SK-N-SH (cell line): Measurements from ENCODE around the gene DMD. TPM values are rescaled to one million over a fixed set of nuclear protein-coding genes. Genes with fewer than 3 reads are reported as not detected.

ENCODE experiments used
- CTCF ChIA-PET: fragments of 300-600, 350-600 bp; formaldehyde crosslinking; extraction: SDS; loops from one replicate; lab custom pipeline; 2021; lab: Yijun Ruan, JAX
- POLR2A ChIA-PET: fragments of 350-600 bp; sonication (Branson Sonifier 250); formaldehyde crosslinking; extraction: SDS; loops from one replicate; lab custom pipeline; 2020; ENCODE audit warnings: antibody characterized with exemption, inconsistent platforms; lab: Yijun Ruan, JAX
- DNase-seq: peaks from one replicate; pipeline ENCODE4 v3.0.0; 2012
- H2AFZ ChIP-seq: fragments of 200-600 bp; sonication (generic); 2 replicates; pipeline ENCODE4 v1.8.1; 2016; ENCODE audit warnings: antibody characterized with exemption, mild to moderate bottlenecking, low read depth
- H3F3A ChIP-seq: fragments of 200-600 bp; sonication (generic); replicated peaks from 2 replicates; pipeline ENCODE3; 2016; ENCODE audit warnings: antibody characterized with exemption, mild to moderate bottlenecking; ENCODE audit not compliant: insufficient read depth
- H3K27ac ChIP-seq, 2 experiments: fragments of 200-500 bp in 1 of 2; fragments of 200-600 bp in 1 of 2; sonication (Bioruptor generic) in 1 of 2; sonication (generic), shearing (Covaris generic) in 1 of 2; 2 replicates each; pipeline versions ENCODE4 v1.5.1 to v1.6.1; 2014 to 2016; ENCODE audit warnings: low read depth in 2 of 2, inconsistent platforms in 1 of 2, low read length in 1 of 2, mild to moderate bottlenecking in 1 of 2, mixed read lengths in 1 of 2
- H3K27me3 ChIP-seq: fragments of 200-600 bp; sonication (generic), shearing (Covaris generic); 2 replicates; pipeline ENCODE4 v1.6.1; 2016; ENCODE audit warnings: mixed run types; ENCODE audit not compliant: insufficient read depth
- H3K36me3 ChIP-seq, 2 experiments: fragments of 200-500 bp in 1 of 2; fragments of 200-600 bp in 1 of 2; sonication (Bioruptor generic) in 1 of 2; sonication (generic) in 1 of 2; replicated peaks in 1 of 2; 2 replicates each; pipeline versions ENCODE3 to v1.5.1; 2014 to 2016; ENCODE audit warnings: low read length in 1 of 2, mild to moderate bottlenecking in 1 of 2; ENCODE audit not compliant: insufficient read depth in 2 of 2, control insufficient read depth in 1 of 2
- H3K4me1 ChIP-seq, 2 experiments: fragments of 200-500 bp in 1 of 2; fragments of 200-600 bp in 1 of 2; sonication (Bioruptor generic) in 1 of 2; sonication (generic), shearing (Covaris generic) in 1 of 2; 2 replicates each; pipeline versions ENCODE4 v1.5.1 to v1.6.1; 2014 to 2016; ENCODE audit warnings: low read depth in 1 of 2, low read length in 1 of 2, mixed run types in 1 of 2; ENCODE audit not compliant: insufficient read depth in 2 of 2, control insufficient read depth in 1 of 2
- H3K4me2 ChIP-seq: fragments of 200-600 bp; sonication (generic), shearing (Covaris generic); 2 replicates; pipeline ENCODE4 v1.6.1; 2017; ENCODE audit warnings: mixed run types
- H3K4me3 ChIP-seq, 2 experiments: fragments of 200-500 bp in 1 of 2; fragments of 200-600 bp in 1 of 2; sonication (Bioruptor generic) in 1 of 2; sonication (generic), shearing (Covaris generic) in 1 of 2; 2 replicates each; pipeline versions ENCODE4 v1.5.1 to v1.8.1; 2014 to 2016; ENCODE audit warnings: low read depth in 2 of 2, inconsistent platforms in 1 of 2, low read length in 1 of 2, mild to moderate bottlenecking in 1 of 2, mixed read lengths in 1 of 2, moderate library complexity in 1 of 2
- H3K79me2 ChIP-seq: fragments of 200-600 bp; sonication (generic); 2 replicates; pipeline ENCODE4 v1.8.1; 2017; ENCODE audit warnings: mild to moderate bottlenecking; ENCODE audit not compliant: insufficient read depth
- H3K9ac ChIP-seq: fragments of 200-600 bp; sonication (generic); 2 replicates; pipeline ENCODE4 v1.6.1; 2017; ENCODE audit warnings: mixed run types
- H3K9me2 ChIP-seq: fragments of 200-600 bp; sonication (generic); 2 replicates; pipeline ENCODE4 v1.6.1; 2017; ENCODE audit warnings: mixed run types
- H3K9me3 ChIP-seq: fragments of 200-600 bp; sonication (generic); 2 replicates; pipeline ENCODE4 v1.6.1; 2017; ENCODE audit warnings: mixed run types, mild to moderate bottlenecking, moderate library complexity
- H4K20me1 ChIP-seq: fragments of 200-600 bp; sonication (generic); 2 replicates; pipeline ENCODE4 v1.6.1; 2017; ENCODE audit warnings: mild to moderate bottlenecking, mixed run types; ENCODE audit not compliant: insufficient read depth
- CHD2 ChIP-seq: fragments of 150-350 bp; IDR thresholded peaks from 2 replicates; pipeline ENCODE4 v1.6.1; 2018; ENCODE audit warnings: low read length; ENCODE audit not compliant: partially characterized antibody
- ELF1 ChIP-seq: IDR thresholded peaks from 2 replicates; pipeline ENCODE4 v1.4.0; 2012
- EP300 ChIP-seq, 2 experiments: IDR thresholded peaks; 2 replicates each; pipeline versions ENCODE4 v1.4.0 to v1.6.1; 2012; ENCODE audit warnings: borderline replicate concordance in 1 of 2, low read depth in 1 of 2, low read length in 1 of 2
- EZH2phosphoT487 ChIP-seq: fragments of 200-600 bp; sonication (generic); IDR thresholded peaks from 2 replicates; pipeline ENCODE4 v1.6.1; 2017; ENCODE audit warnings: low read depth, mixed run types, mild to moderate bottlenecking, antibody characterized with exemption, moderate library complexity, borderline replicate concordance
- FOXJ3 ChIP-seq: sonication (generic); formaldehyde crosslinking; IDR thresholded peaks from 2 replicates; pipeline ENCODE4 v1.5.1; 2020; ENCODE audit warnings: mild to moderate bottlenecking, missing genetic modification reagents
- GABPA ChIP-seq: IDR thresholded peaks from 2 replicates; pipeline ENCODE4 v1.4.0; 2012; ENCODE audit warnings: low read depth, mild to moderate bottlenecking
- GATA2 ChIP-seq: sonication (generic); formaldehyde crosslinking; IDR thresholded peaks from 2 replicates; pipeline ENCODE4 v1.5.0; 2020; ENCODE audit warnings: mild to moderate bottlenecking, missing genetic modification reagents
- MEF2A ChIP-seq: IDR thresholded peaks from 2 replicates; pipeline ENCODE4 v1.4.0; 2012; ENCODE audit warnings: low read depth, borderline replicate concordance
- MXI1 ChIP-seq: IDR thresholded peaks from 2 replicates; pipeline ENCODE4 v1.6.1; 2012; ENCODE audit warnings: mild to moderate bottlenecking, low read depth, low read length, improper control_type of control experiment
- PBX3 ChIP-seq: IDR thresholded peaks from 2 replicates; pipeline ENCODE4; 2012
- POLR2AphosphoS5 ChIP-seq: IDR thresholded peaks from 2 replicates; pipeline ENCODE4 v1.6.1; 2012; ENCODE audit warnings: low read depth, low read length
- RAD21 ChIP-seq: IDR thresholded peaks from 2 replicates; pipeline ENCODE4 v1.6.1; 2012; ENCODE audit warnings: mild to moderate bottlenecking, low read length
- RCOR1 ChIP-seq: fragments of 150-350 bp; IDR thresholded peaks from 2 replicates; pipeline ENCODE4 v1.6.1; 2017; ENCODE audit warnings: antibody characterized with exemption, low read length
- REST ChIP-seq: IDR thresholded peaks from 2 replicates; pipeline ENCODE4 v1.6.1; 2012; ENCODE audit warnings: mild to moderate bottlenecking, low read depth, low read length, moderate library complexity
- RFX5 ChIP-seq: IDR thresholded peaks from 2 replicates; pipeline ENCODE4 v1.6.1; 2012; ENCODE audit warnings: mild to moderate bottlenecking, improper control_type of control experiment, low read length
- SIN3A ChIP-seq: IDR thresholded peaks from 2 replicates; pipeline ENCODE4 v1.6.1; 2012; ENCODE audit warnings: low read depth, mild to moderate bottlenecking, low read length, moderate library complexity, borderline replicate concordance
- TEAD4 ChIP-seq: IDR thresholded peaks from 2 replicates; pipeline ENCODE4 v1.4.0; 2012; ENCODE audit warnings: mild to moderate bottlenecking, borderline replicate concordance; ENCODE audit not compliant: insufficient read depth
- USF2 ChIP-seq: fragments of 150-350 bp; IDR thresholded peaks from 2 replicates; pipeline ENCODE4 v1.6.1; 2017; ENCODE audit warnings: antibody characterized with exemption, low read length, low read depth, borderline replicate concordance
- YY1 ChIP-seq: IDR thresholded peaks from 2 replicates; pipeline ENCODE4 v1.4.0; 2012; ENCODE audit warnings: low read depth, mild to moderate bottlenecking
- ZBTB33 ChIP-seq: IDR thresholded peaks from 2 replicates; pipeline ENCODE4 v1.4.0; 2012; ENCODE audit warnings: low read depth, borderline replicate concordance
- WGBS: methylation state at CpG from one replicate; pipeline ENCODE4 v1.1.6; 2017; ENCODE audit warnings: low lambda C conversion rate; 5-methylcytosine and 5-hydroxymethylcytosine counted together
- polyA plus RNA-seq, 3 experiments: library from polyadenylated mRNA; depleted of rRNA; stranded (reverse); fragments of >200 nt; gene quantifications; 2 replicates each; pipeline ENCODE4 v1.2.3, GENCODE V29; 2012

The DMD gene
- polyA plus RNA-seq, 1 of the 3 experiments (the other 2 are of a cell fraction), result 3.9 TPM

GRCh38 chrX:31166832-31167231 is 2044.5 kb downstream of the DMD start:
- no peaks in the 10 kb centered on the region for H3K36me3 ChIP-seq
- CTCF ChIA-PET, result no interaction called here
- POLR2A ChIA-PET, result no interaction called here
- H3K4me3 ChIP-seq, result no peak overlapping the region
- H3K9me3 ChIP-seq, result no peaks in the 10 kb centered on the region
- H3K27ac ChIP-seq, result peak overlapping the region in 1 of 2 experiments; percentile 57; a peak in 1 of 4 replicates
- TF ChIP-seq MXI1 (no peak), FOXJ3 (CRISPR knock-in tag) (no peak), REST (no peak), RAD21 (no peak), USF2 (no peak), RFX5 (no peak), MEF2A (no peak), EP300 (IDR thresholded peaks at IDR 0.05; ENCODE audit: borderline replicate concordance in 1 of 2, low read depth in 1 of 2, low read length in 1 of 2) (no peak), GABPA (no peak), PBX3 (no peak), CHD2 (no peak), RCOR1 (no peak), POLR2AphosphoS5 (no peak), EZH2phosphoT487 (no peak), GATA2 (CRISPR knock-in tag) (no peak), YY1 (no peak), ZBTB33 (no peak), TEAD4 (no peak), ELF1 (no peak), SIN3A (no peak)
- no peaks in the 10 kb centered on the region for H3K27me3 ChIP-seq
- H2AFZ ChIP-seq, result no peak overlapping the region
- H3K9me2 ChIP-seq, result no peaks in the 10 kb centered on the region
- H3F3A ChIP-seq, result no peaks in the 10 kb centered on the region
- H4K20me1 ChIP-seq, result no peaks in the 10 kb centered on the region
- no peak overlapping the region for H3K9ac ChIP-seq
- H3K79me2 ChIP-seq, result no peaks in the 10 kb centered on the region
- H3K4me2 ChIP-seq, result no peak overlapping the region
- DNase-seq, result no peak
- H3K4me1 ChIP-seq, result no peaks in the 10 kb centered on the region
- 28% methylated on average over 5 of the region's 5 CpGs for WGBS
